Ovary (tissue), 3 donors: ENCODE results near the gene CDH16.

ENCODE experiments used
- CTCF ChIP-seq, 3 donors: fragments of 450-650 bp in 2 of 3; fragments of 200-600 bp in 1 of 3; IDR thresholded peaks; one replicate each; pipeline versions ENCODE4 v1.5.1 to v1.8.0; 2016 to 2022; ENCODE audit warnings: antibody characterized with exemption in 3 of 3, mild to moderate bottlenecking in 1 of 3
- EP300 ChIP-seq: sonication (generic); formaldehyde crosslinking; IDR thresholded peaks from one replicate; pipeline ENCODE4 v1.6.1; 2017; ENCODE audit warnings: antibody characterized with exemption
- donor health status: DM: no; HTN: no; CAD: no.

GRCh38 chr16:66859397-66860068 is 59.2 kb downstream of the CDH16 start:
- TF ChIP-seq CTCF (IDR thresholded peaks at IDR 0.05) (no peak), EP300 (no peak)
